A549 (cell line): ENCODE measurements around the gene C12orf42.

Experiments used
- EP300 ChIP-seq, 2 experiments: fragments of >200 bp; sonication (Bioruptor Twin); formaldehyde crosslinking; IDR thresholded peaks; 2 replicates in 1 of 2; 3 replicates in 1 of 2; pipeline ENCODE4 v1.6.1; 2016 to 2017
- POLR2A ChIP-seq: IDR thresholded peaks from 2 replicates; pipeline ENCODE4 v1.6.1; 2012; ENCODE audit warnings: mild to moderate bottlenecking, low read length

DNA sequence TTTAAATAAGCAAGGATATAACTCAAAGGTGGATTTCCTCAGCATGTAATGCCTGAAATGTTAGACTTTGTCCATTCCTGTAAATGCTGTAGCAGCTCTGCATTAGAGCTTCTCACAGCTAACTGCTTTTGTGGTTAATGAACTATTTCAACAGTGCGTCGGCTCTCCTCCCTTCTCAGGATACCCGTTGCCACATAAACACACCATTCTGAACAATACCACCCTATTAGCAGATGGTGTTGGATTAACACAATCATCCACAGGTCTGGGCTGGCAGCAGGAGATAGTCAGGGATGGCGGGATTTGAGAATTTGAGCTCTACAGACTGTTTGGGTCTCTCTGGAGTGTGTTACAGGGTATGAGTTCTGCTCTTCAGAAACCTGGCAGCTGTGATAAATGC lies 33.5 kb upstream of the C12orf42 start:
- TF ChIP-seq POLR2A (no peak), EP300 (IDR thresholded peaks at IDR 0.05) (no peak)
